HG02610 (cell line): Measurements from ENCODE around the gene ALX4.

Experiments
- ATAC-seq: cut with Tn5 transposase; IDR thresholded peaks from one replicate; pipeline ENCODE4 v1.9.1; 2021; ENCODE audit warnings: mild to moderate bottlenecking, moderate library complexity; ENCODE audit not compliant: unreplicated experiment

ALX4 gene

GRCh38 chr11:44213148-44213547 is 96.8 kb downstream of the ALX4 start:
- ATAC-seq = no peak

- ATAC-seq = no peak
Measured at GRCh38 chr11:44212128-44212527, 97.8 kb downstream of the ALX4 start.
